Stomach (tissue), 9 donors: ENCODE data around the gene BCLAF1. TPM values are rescaled to one million over a fixed set of nuclear protein-coding genes. Genes with fewer than 3 reads are reported as not detected.

ENCODE experiments used
- DNase-seq, 2 donors: peaks; one replicate each; pipeline versions ENCODE4 v3.0.0 to v3.0.0-alpha.2; 2013 to 2019
- H3K27ac ChIP-seq, 5 donors: fragments of 200-600 bp in 4 of 5; sonication (generic) in 4 of 5; one replicate each; pipeline ENCODE4 v1.5.1; 2013 to 2019; ENCODE audit warnings: mild to moderate bottlenecking in 1 of 5, moderate library complexity in 1 of 5
- H3K27me3 ChIP-seq, 3 donors: fragments of 200-600 bp; sonication (generic); one replicate each; pipeline ENCODE4 v1.5.1; 2017 to 2019; ENCODE audit warnings: mixed run types in 1 of 3
- H3K36me3 ChIP-seq, 4 donors: fragments of 200-600 bp; sonication (generic); 1 replicate in 3 of 4; 2 replicates in 1 of 4; pipeline ENCODE4 v1.5.1; 2016 to 2019
- H3K4me1 ChIP-seq, 4 donors: fragments of 200-600 bp; sonication (generic); one replicate each; pipeline ENCODE4 v1.5.1; 2016 to 2019
- H3K4me3 ChIP-seq, 4 donors: fragments of 200-600 bp; sonication (generic) in 3 of 4; one replicate each; pipeline ENCODE4 v1.5.1; 2016 to 2019; ENCODE audit warnings: mild to moderate bottlenecking in 1 of 4
- H3K9me3 ChIP-seq, 4 donors: fragments of 200-600 bp; sonication (generic); one replicate each; pipeline ENCODE4 v1.5.1; 2016 to 2019
- EP300 ChIP-seq: sonication (generic); formaldehyde crosslinking; IDR thresholded peaks from one replicate; pipeline ENCODE4 v1.6.1; 2017; ENCODE audit warnings: antibody characterized with exemption
- POLR2A ChIP-seq, 4 donors: fragments of 450-650 bp; IDR thresholded peaks; one replicate each; pipeline ENCODE4 v1.6.1; 2016; ENCODE audit warnings: antibody characterized with exemption in 4 of 4, control low read depth in 2 of 4, mild to moderate bottlenecking in 1 of 4, moderate library complexity in 1 of 4
- POLR2AphosphoS5 ChIP-seq, 3 donors: sonication (generic); formaldehyde crosslinking; IDR thresholded peaks; one replicate each; pipeline ENCODE4 v1.6.1; 2016; ENCODE audit warnings: antibody characterized with exemption in 3 of 3
- WGBS, 5 donors: extraction: QIAGEN DNeasy Blood & Tissue Kit in 3 of 5; methylation state at CpG; one replicate each; pipeline versions ENCODE4 v1.1.5 to v1.1.7; 2013 to 2018; 5-methylcytosine and 5-hydroxymethylcytosine counted together
- intact Hi-C: fragments of 100-400 bp; cut with DNase I; formaldehyde crosslinking; loops from one replicate; pipeline ENCODE4 v1.15.1; 2023; ENCODE audit warnings: low total_unique reads
- polyA plus RNA-seq, 3 donors: library from polyadenylated mRNA; stranded (reverse); fragments of 200-250 nt; gene quantifications; one replicate each; pipeline ENCODE4 v1.2.3, GENCODE V29; 2013
- total RNA-seq, 5 donors: library from RNA; depleted of rRNA; stranded (reverse); fragments of >200 nt; gene quantifications; one replicate each; pipeline versions ENCODE4 v1.1.0 to v1.2.3, GENCODE V29; 2014 to 2016
- TF ChIP-seq, protein P1 (sequence below), 7 experiments: fragments of 450-650 bp in 4 of 7; fragments of 200-600 bp in 3 of 7; sonication (generic) in 3 of 7; IDR thresholded peaks; one replicate each; pipeline ENCODE4 v1.5.1; 2016 to 2019; ENCODE audit warnings: antibody characterized with exemption in 7 of 7, control low read depth in 2 of 7, mild to moderate bottlenecking in 1 of 7
- donor health status: healthy with polysubstance abuse.
- donor health status: Bipolar disorder and iron deficiency.
- donor health status: healthy.

BCLAF1 gene
- total and polyA plus RNA-seq, 8 donors = 12.8 to 294 (median 148) TPM

DNA sequence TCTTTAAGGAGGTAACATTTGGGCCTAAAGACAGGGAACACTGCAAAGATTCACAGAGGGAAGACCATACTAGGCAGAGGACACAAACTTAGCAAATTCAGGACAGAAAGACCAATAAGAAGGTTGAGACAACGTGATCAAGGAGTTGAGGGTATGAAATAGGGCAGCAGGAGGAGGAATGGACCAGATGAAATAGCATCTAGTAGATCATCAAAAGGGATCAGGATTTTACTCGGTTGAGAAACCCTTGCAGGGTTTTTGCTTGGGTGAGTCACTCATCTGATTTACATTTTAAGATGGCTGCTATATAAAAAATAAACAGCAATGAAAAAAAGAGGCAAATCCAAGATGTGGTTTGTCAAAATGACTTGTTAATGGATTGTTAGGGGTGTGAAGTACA, 4.7 kb downstream of the BCLAF1 start:
- peak overlapping the region in 4 of 5 donors; percentile 4 to 47 (median 23) for H3K27ac ChIP-seq
- intact Hi-C loops = no loop called here

DNA sequence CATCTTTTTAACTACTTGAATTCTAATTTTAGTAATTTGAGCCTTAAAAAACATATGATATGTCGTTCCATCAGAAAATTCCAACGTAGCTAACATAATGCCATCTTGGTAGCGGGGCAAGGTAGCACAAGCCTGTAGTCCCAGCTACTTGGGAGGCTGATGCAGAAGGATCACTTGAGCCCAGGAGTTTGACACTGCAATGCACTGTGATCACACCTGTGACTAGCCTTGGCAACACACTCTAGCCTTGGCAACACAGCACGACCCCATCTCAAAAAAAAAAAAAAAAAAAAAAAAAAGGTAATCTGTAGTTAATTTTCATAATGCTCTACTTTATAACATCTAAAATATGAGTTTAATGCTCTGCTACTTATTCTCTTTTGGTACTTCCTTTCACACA, 6.7 kb downstream of the BCLAF1 start:
- WGBS, 5 donors = 57 to 69% (median 64%) methylated on average over 4 of the region's 4 CpGs
- DNase-seq = no peak
- Histone ChIP-seq H3K27me3 (no peaks in the 10 kb centered on the region), H3K27ac (no peak overlapping the region), H3K4me3 (no peak overlapping the region), H3K36me3 (peaks cover 6 to 34% (median 26%) of the 10 kb centered on the region in 4 donors), H3K9me3 (no peaks in the 10 kb centered on the region), H3K4me1 (peaks cover 76 to 94% (median 84%) of the 10 kb centered on the region in 4 donors)
- TF ChIP-seq EP300 (no peak), POLR2A (IDR thresholded peaks at IDR 0.05) (no peak), POLR2AphosphoS5 (IDR thresholded peaks at IDR 0.05) (no peak)
- TF ChIP-seq, protein P1, sequence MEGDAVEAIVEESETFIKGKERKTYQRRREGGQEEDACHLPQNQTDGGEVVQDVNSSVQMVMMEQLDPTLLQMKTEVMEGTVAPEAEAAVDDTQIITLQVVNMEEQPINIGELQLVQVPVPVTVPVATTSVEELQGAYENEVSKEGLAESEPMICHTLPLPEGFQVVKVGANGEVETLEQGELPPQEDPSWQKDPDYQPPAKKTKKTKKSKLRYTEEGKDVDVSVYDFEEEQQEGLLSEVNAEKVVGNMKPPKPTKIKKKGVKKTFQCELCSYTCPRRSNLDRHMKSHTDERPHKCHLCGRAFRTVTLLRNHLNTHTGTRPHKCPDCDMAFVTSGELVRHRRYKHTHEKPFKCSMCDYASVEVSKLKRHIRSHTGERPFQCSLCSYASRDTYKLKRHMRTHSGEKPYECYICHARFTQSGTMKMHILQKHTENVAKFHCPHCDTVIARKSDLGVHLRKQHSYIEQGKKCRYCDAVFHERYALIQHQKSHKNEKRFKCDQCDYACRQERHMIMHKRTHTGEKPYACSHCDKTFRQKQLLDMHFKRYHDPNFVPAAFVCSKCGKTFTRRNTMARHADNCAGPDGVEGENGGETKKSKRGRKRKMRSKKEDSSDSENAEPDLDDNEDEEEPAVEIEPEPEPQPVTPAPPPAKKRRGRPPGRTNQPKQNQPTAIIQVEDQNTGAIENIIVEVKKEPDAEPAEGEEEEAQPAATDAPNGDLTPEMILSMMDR (IDR thresholded peaks at IDR 0.05) = no peak
- intact Hi-C loops = no loop called here

More for the DNA sequence above, 4.7 kb downstream of the BCLAF1 start:
- TF ChIP-seq, protein P1 (IDR thresholded peaks at IDR 0.05) = no peak
- TF ChIP-seq POLR2A (IDR thresholded peaks at IDR 0.05) (no peak), POLR2AphosphoS5 (IDR thresholded peaks at IDR 0.05) (no peak), EP300 (no peak)
- no peak for DNase-seq
- peaks cover 73 to 86% (median 84%) of the 10 kb centered on the region in 4 donors for H3K4me1 ChIP-seq
- no peaks in the 10 kb centered on the region for H3K9me3 ChIP-seq
- 7 to 21% (median 13%) methylated on average over 2 of the region's 2 CpGs for WGBS, 5 donors
- H3K36me3 ChIP-seq = peaks cover 6 to 17% (median 9%) of the 10 kb centered on the region in 4 donors
- H3K4me3 ChIP-seq = peak overlapping the region in 1 of 4 donors; percentile 1
- no peaks in the 10 kb centered on the region for H3K27me3 ChIP-seq

DNA sequence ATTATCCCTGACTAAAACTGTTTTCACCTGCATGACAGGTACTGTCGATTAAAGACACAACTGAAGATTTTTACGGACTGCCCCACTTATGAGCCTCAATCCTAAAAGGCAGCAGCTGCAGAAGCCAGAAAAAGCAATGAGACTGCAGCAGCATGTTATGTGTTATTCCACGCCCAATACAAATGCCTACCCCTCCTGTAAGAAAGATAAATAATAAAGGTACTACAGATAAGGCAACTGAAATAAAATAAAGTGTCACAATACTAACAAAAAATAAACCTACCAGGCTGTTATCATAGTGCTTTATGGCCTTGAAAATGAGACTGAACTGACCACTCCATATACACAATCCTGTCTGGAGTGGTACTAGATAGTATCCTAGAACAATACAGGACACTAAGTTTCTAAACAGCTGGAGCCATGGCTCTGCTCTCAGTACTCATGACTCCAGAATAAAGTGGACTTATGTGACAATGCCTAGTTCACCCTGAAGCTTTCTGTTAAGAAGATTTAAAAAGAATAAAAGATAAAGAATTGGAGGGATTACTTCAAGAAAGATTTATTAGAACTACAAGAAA, 9.5 kb downstream of the BCLAF1 start:
- Histone ChIP-seq H3K27me3 (no peaks in the 10 kb centered on the region), H3K27ac (no peak overlapping the region), H3K4me3 (no peak overlapping the region), H3K9me3 (no peaks in the 10 kb centered on the region), H3K4me1 (peaks cover 49 to 79% (median 62%) of the 10 kb centered on the region in 4 donors), H3K36me3 (peaks cover 17 to 58% (median 47%) of the 10 kb centered on the region in 4 donors)
- TF ChIP-seq, protein P1 (IDR thresholded peaks at IDR 0.05) = no peak
- TF ChIP-seq POLR2AphosphoS5 (IDR thresholded peaks at IDR 0.05) (no peak), EP300 (no peak), POLR2A (IDR thresholded peaks at IDR 0.05) (no peak)
- DNase-seq = no peak
- WGBS, 5 donors = 49 to 68% (median 57%) methylated on average over 3 of the region's 3 CpGs
- intact Hi-C loops = no loop called here

DNA sequence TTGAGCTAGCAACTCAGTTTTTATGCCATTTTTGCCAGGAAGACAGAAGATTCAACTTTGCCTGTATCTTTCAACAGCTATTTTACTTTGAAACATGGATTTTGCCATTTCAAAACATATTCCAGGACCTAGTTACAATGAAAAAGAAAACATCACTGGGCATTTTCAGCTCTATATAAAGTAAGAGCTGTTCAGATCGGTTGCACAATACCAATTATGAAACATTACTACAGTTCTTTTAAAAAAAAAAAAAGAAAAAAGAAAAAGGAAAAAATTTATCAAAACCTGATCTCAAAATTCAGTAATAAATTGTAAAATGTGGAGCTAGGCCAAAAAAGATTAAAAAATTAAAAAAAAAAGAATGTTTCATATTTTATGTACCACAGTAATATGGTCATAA, 15.6 kb downstream of the BCLAF1 start:
- no peak overlapping the region for H3K27ac ChIP-seq
- no peaks in the 10 kb centered on the region for H3K9me3 ChIP-seq
- intact Hi-C loops = no loop called here
- H3K27me3 ChIP-seq = no peaks in the 10 kb centered on the region
- no peak for DNase-seq
- TF ChIP-seq EP300 = no peak
- TF ChIP-seq POLR2A (IDR thresholded peaks at IDR 0.05) = no peak
- TF ChIP-seq, protein P1 (IDR thresholded peaks at IDR 0.05) = no peak
- no peak for TF ChIP-seq POLR2AphosphoS5 (IDR thresholded peaks at IDR 0.05)
- H3K36me3 ChIP-seq = peaks cover 43 to 95% (median 90%) of the 10 kb centered on the region in 4 donors
- peaks cover 0 to 40% (median 6%) of the 10 kb centered on the region in 4 donors for H3K4me1 ChIP-seq
- no peak overlapping the region for H3K4me3 ChIP-seq
- 83 to 89% (median 87%) methylated on average over 1 of the region's 1 CpG for WGBS, 5 donors
